ENCODE measurements around the gene LONP1.
"Not testable (repeated sequence)": the region's sequence is repeated elsewhere in the genome, so short reads cannot be mapped to it uniquely, and the experiment has no call there.

The LONP1 gene

DNA sequence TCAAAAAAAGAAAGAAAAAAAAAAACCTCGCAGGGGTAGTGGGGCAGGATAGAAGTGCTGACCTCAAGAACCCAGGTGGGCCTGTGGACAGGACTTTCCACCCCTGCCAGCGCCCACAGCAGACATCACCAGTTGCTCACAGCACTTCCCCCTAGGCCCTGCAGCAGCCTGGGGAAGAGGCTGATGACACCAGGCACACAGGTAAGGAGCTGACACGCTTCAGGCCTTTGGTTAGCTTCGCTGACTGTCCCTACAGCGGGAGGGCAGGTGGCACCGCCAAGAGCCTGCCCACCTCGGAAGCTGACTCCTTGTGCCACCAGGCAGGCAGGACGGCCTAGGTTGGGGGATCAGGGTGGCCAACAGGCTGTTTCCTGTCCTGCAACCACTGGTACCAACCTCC, 8.9 kb downstream of the LONP1 start:
- DNase-seq: no peak

DNA sequence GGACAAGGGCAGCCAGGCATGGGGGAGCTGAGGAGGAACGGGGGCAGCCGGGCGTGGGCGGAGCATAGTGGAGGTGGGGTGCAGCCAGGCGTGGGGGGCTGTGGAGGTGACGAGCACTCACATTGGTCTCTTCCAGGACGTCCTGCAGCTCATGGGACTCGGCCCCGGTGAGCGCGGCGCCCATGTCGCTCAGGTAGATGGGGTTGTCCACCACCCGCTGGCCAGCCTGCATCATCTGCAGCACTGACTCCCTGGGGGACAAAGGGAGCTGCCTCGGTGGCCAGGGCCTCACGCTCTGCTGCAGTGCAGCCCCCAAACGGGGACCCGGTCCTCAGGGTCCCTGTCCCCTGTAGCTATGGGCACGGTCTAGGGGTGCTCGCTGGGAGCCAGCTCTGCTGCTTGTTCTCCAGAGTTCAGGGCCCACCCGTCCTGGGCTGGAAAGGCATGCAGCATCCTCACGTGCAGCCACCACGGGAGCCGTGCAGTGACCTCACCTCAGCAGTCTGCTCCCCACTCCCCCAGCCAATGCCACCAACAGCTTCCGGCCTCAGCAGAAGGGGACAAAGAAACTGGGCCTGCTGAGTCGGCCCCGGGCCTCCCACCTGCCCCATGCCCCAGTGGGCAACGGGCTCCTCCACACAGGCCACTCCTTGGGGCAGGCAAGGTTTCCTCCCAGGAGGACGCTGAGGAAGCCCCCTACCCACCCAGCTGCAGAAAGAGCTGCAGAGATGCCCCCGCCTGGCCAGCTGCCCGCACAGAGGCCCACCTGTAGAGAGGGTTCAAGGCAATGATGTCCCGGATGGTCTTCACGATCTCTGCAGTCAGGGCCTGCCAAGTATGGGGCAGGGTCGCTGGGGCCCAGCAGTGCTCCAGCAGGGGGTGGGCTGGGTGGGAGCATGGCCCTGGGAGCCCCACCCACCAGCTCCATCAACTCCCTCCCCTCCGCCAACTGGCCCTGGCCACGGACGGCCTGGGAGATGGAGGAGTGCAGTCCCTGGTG, 12.1 kb downstream of the LONP1 start:
- DNase-seq: no peak

DNA sequence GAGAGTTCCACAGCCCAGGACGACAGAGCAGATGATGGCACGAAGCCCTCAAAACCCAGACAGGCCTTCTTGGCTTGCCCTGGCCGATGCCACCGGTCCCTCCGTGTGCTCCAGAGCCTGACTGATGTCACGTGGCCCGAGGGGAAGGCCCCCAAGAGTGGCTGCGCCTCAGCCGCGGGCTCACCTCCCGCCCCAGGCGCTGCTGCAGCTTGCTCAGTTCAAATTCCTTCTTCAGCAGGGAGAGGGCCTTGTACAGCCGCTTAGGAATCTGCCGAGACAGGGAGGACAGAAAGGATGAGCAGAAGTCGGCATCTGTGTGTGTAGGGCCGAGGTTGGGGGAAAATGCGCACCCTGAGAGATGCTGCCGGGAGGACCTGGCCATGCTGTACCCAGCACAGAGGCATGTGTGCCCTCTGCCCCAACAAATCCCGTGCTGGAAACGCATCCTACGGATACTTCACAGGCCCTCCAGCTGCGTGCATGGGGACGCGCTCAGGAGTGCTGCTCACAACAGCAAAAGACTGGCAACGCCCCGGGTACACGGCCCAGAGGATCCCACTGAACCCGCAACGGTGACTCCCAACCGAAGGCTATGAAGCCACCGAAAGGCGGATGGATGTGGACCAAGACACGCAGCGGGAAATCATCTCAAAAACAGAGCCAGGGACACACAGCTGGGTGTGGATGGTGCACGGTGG, 12.9 kb downstream of the LONP1 start:
- DNase-seq: no peak

DNA sequence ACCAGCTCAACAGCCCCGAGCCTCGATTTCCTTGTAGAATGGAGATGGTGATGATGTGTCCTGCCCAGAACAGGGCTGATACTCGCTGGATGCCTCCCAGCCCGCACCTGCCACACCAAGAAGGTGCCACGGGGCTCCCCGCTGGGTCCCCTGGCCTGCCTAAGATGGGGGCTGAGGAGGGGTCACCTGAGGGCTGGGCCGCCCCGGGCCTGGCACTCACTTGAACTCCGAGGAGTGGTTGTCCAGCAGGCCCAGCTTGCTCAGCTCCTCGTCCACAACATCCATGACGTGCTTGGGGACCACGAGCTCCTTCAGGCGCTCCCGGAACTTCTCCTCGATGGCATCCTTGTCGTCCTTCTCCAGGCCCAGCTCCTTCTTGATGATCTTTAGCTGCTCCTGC, 14.4 kb downstream of the LONP1 start:
- DNase-seq: no peak

DNA sequence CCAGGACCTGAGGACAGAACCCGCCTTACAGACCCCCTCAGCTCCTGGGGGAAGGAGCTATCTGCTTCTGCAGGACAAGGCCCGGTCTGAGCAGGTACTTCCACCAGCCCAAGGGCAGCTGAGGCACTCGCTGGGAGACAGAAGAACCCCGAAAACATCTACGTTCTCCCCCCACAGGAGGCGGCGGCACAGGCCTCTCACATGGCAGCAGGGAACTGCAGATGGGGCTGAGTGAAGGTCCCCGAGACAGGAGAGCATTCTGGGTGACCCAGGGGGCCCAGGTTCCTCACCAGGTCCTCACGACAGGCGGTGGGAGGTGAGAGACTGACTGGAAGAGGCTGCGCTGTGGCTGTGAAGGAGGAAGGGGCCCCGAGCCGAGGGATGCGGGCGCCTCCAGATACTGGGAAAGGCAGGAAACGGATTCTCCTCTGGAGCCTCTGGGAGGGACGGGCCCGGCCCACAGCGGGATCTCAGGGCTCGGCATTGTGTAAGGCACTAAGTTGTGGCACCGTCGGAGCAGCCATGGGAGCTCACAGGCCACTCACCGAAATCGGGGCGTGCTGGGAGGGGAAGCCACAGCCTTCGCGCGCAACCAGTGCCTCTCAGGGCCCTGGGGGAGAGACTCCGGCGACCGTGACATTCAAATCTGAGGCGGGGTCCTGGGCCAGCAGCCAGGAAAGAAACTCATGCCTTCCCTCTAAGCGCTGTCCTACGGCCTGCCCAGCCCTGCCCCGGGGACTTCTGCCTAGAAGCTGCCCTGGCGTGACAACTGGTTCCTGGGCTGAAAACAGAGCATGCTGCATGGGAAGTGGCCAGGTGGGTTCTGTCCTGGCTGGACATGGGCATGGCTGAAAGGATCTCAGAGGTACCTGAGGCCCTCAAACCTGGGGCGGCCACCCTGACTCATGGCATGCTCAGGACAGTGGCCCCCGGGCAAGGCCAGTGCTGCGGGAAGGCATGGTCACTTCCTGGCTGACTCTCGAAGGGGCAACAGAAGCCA, 15.8 kb downstream of the LONP1 start:
- no peak for DNase-seq

DNA sequence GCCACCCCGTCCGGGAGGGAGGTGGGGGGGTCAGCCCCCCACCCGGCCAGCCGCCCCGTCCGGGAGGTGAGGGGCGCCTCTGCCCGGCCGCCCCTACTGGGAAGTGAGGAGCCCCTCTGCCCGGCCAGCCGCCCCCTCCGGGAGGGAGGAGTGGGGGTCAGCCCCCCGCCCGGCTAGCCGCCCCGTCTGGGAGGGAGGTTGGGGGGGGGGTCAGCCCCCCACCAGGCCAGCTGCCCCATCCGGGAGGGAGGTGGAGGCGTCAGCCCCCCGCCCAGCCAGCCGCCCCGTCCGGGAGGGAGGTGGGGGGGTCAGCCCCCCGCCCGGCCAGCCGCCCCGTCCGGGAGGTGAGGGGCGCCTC, 17.9 kb downstream of the LONP1 start:
- not testable (repeated sequence) for DNase-seq

DNA sequence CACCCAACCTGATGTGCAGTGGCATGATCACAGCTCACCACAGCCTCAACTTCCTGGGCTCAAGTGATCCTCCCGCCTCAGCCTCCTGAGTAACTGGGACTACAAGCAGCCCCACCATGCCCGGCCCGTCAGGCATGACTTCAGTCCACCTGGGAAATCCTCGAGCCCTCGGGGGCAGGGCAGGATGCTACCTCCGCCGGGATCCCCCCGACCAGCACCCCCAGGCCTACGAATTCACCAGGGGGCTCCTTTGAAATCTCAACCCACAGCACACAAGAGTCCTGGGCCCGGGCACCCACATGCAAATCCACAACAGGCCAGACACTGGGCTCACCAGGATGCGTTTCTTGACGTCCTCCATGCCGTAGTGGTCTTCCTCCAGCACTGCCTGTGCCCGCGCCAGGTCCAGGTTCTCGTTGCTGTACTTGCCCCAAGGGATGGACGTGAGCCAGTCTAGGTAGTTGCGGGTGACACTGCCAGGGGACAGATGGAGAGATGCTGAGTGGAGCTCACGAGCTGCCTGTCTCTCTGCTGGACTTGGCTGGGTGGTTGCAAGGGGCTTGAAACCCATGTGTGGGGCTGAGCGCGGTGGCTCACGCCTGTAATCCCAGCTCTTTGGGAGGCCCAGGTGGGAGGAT, 19.4 kb downstream of the LONP1 start:
- no peak for DNase-seq

DNA sequence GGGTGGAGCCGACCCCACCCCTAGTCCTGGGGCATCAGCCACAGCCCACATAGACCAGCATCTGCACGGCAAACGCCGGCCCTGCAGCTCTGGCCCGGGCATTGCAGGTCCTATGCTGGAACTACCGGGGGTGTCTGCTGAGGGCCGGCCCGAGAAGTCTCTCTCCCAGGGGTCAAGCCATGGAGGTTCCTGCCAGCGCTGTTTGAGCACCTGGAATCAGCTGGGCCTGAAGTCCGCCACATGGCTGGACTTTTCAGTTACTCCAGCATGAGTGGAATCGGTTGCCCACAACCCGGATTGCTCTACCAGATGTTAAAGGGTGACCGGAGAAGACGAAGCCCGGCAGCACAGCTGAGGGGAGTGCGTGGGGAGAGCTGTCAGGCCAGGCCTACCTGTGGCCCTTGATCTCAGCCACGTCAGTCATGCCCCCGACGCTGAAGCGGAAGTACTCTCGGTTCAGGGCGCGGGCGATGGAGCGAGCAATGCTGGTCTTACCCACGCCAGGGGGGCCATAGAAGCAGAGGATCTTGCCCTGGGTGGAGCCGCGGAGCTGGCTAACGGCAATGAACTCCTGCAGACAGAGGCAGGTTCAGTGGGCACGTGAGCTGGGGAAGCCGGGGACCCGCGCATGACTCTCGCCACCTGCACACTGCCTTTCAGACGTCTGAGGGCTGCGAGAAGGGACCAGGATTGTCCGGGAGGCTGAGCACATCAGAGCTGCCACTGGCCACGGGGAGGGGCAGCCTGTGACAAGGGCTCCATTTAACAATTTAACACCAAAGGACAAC, 21.1 kb downstream of the LONP1 start:
- DNase-seq: no peak

DNA sequence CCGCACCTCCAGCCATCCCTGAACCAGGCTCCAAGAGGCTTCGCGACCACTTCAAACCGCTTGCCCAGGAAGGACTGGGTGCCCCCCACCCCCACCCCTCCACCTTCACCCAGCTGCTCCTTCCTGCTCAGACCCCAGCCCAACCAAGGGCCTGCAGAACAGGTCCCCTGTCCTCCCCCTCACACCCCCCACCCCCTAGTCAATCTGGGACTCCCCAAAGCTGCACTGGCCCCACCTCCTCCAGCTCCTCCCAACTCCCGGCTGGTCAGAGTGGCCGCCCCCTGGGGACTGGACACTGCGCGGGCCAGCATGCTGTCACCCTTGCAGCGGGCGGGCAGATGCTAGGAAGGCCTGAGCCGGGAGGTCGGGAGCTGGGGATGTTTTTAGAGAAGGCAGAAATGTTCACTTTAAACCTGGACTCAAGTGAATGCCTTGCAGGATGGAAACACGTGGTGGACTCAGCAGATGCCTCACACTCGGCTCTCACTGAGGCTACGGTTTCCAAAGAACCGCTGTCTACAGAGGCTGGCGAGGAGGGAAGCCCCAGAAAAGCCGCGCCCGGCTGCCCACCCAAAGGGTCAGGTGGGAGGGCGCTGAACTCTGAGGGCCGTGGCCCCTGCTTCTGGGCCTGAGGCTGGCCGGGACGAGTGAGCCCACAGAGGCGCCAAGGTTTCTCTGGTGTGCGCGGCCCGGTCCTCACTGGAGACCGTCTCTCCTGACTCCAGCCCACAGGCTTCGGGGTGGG, 21.9 kb downstream of the LONP1 start:
- DNase-seq: no peak

DNA sequence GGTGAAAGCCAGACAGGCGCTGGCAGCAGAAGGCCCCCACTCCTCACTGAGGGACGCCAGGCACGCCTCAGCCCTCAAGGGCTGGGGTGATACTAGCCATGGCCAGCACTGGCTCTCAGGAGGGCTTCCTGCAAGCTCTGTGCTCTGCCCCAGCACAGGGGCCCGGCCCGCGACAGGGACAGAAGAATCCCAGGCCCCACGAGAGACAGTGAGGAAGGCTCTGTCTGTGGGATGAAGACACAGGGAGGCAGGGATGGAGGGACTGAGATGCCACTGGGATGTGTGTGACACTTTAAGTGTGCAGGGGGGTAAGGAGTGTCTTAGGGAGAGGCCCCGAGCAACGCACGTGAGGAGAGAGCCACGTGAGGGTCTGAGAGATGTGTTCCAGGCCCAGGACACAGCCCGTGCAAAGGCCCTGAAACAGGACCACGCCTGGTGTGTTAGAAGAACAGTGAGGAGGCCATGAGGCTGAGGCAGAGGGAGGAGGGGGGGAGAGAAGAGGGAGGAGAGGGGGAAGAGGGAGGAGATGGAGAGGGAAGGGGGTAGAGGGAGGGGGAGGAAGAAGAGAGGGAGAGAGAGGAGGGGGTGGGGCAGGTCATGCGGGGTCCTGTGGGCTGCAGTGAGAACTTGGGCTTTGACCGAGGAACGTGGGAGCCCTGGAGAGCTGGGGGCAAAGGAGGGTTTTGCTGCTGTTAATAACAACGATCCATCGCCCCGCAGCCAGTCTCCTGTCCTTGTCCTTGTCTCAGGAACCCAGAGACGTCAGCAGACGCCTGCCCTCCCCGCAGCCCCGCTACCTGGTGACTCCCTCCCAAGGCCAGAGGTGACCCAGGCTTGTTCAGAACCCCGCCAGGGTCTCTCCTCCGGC, 22.7 kb downstream of the LONP1 start:
- no peak for DNase-seq

DNA sequence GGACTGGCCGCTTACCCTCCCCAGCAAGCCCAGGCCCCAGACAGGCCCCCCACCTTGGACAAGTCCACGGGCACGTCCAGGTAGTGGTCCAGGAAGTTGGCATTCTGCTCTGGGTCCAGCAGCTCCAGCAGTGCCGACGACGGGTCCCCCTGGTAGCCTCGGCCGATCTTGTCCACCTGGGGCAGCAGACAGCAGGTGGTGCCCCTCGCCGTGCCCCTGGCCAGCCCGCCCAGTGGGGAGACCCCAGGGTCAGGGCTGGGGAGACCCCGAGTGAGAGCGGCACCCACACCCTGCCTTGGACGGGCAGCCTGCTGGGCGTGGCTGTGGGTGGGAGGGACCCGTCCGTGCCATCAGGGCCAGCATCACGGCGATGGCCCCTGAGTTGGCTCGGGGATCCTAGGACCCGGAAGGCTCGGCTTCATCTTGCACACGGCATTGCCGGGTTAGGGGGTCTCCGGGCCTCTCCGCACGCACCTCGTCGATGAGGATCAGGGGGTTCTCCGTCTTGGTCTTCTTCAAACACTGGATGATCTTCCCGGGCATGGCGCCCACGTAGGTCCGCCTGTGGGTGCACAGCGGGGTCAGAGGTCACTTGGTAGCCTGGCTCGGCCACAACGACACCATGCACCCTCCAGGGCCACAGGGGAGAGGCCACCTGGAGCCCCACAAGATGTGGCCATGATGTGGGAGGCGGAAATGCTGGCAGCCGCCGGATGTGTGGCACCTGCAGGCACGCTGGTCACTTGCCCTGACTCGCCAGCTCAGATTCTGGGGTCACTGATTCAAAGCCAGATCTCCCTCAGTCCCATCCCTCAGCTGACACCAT, 23.5 kb downstream of the LONP1 start:
- DNase-seq: no peak

DNA sequence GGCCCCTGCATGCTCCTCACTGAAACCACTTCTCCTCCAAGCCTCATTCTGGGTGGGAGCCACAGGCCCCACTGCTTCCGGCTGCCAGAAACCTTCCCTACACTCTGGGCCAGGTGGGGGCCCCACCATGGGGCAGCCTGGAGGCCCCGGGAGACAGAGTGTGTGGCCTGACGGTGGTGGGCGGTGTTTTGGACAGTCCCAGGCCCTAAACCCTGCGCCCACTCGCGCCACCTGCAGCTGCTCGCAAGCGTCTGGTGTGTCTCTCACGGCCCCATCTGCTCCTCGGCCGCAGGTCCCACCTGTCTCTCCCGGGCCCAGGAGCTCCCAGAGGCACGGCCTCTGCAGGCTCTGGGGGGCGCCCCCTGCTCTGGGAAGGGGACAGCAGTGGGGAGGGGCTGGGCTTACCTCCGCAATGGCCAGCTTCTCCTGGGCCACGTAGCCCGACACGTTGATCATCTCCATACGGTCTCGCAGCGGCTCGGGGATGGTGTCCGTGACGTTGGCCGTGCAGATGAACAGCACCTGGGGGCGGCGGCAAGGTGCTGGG, 24.2 kb downstream of the LONP1 start:
- DNase-seq: no peak

DNA sequence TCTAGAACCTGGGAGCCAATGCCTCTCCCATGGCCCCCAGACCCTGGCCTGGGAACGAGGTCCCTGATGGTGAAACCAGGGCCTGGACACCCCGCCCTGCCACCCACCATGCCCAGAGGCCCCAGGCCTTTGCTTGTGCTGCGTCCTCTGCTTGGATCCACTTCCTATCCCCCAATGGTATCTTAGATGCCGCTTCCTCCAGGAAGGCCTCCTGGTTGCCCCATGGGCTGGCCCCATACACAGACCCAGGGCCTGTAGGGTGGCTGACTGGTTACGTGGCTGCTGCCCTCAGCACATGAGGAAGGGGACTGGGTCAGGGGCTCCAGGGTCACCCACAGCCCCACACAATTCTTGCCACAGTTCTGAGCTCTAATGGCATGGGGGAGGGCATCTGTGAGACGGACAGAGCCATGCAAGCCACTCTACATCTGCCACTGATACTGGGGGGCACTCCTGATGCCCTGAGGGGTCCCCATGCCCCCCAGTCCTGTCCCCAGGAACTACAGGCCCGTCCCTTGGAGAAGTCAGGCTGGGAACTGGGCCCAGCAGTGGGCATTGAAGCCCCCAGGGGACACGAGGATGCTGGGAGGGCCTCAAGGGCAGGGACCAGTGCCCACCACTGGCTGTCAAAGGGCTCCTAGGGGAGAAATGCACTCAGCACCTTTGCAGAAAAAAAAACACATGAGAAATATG, 24.8 kb downstream of the LONP1 start:
- no peak for DNase-seq

DNA sequence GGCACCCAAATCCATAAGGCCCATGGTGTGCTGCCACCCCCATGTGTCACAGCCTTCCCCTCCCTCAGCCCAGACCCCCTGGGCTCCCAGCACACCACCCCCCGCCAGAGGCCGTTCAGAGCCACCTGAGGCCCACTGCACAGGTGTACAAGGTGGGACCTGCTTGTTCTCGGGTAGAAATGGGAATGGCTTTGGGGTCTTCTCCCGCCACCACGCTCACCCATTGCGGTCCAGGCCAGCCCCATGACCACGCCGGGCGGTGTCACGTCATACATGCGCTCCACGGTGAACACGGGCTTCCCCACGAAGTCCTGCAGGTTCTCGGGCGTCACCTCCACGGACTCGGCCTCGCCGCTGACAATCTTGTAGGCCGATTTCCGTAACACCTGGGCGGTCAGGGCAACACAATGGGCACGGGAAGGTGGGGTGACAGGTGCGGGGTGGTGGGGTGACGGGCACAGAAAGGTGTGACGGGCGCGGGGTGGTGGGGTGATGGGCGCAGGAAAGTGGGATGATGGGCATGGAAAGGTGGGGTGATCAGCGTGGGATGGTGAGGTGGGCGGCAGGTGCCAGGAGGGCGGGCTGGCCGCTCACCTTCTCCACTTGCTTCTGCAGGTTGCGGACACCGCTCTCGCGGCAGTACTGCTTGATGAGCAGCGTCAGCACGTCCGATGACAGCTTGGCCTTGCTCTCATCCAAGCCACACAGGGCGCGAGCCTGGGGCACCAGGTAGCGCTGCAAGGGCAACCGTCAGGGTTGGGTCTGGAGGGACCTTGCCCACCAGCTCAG, 25.6 kb downstream of the LONP1 start:
- no peak for DNase-seq

DNA sequence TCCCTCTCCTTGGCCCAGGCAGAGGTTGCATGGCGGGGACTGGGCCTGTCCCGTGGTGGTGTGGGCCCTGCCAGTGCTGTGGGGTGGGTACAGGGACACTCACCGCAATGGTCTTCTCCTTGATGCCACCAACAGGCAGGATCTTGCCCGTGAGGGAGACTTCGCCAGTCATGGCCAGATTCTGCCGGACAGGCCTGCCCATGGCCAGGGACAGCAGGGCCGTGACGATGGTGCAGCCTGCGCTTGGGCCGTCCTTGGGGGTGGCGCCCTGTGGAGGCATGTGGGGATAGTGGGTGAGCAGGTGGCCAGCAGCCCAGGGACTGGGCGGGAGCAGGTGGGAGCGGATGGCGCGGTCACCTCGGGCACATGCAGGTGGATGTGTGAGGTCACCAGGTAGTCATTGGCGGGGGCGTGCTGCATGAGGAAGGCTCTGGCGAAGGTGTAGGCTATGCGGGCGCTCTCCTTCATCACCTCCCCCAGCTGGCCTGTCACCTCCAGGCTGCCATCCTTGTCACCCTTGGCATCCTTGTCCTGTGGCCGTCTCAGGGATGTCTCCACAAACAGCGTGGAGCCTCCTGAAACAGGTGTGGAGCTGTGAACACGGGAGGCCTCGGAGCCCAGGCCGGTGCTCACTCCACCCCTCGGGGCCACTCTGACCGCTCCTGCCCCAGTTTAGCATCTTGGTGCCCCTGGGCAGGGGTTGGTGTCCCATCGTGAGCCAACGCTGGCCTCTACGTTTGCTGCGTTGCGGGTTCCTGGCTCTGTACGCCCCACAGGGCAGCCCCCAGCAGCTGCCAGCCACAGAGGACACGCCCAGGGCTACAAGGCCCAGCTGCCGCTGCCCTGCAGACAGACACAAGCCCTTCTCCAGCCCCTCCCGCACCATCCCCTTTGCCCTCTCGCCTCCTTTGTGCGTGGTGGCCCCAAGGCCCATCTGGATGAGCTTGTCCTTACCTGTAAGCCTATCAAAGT, 26.5 kb downstream of the LONP1 start:
- no peak for DNase-seq

DNA sequence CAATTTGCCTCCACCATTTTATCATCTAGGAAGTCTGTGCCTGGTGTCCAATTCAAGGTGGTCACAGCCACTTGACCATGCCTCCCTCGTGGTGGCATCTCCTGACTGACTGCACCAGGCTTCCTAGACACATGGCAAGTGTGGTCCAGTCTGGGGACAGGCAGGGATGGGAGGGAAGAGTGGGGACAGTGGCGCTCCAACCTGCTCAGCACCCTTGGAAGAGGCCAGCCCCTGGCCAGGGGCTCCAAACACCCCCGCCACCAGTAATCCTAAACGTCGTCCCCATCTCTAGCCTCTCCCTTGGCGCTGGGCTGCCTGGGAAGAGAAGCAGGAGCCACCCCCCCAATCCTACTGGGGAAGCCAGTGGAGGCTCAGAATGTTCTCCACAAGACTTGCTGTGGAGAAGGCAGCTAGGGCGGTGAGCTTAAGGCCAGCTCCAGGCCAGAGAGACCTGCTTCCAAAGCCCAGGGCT, 27.2 kb downstream of the LONP1 start:
- DNase-seq: no peak

Data from CD4-positive, alpha-beta T cell treated with Interleukin-17A for 4 hours (primary cell).